Measurements from ENCODE around the gene DPP4. TPM values are rescaled to one million over a fixed set of nuclear protein-coding genes. Genes with fewer than 3 reads are reported as not detected.

Gene DPP4
- 1.1 to 4.1 TPM (median 1.3 TPM) in 3 replicates for polyA plus RNA-seq
- 3.2 TPM for polyA plus RNA-seq (2011; ENCODE audit: low read depth)
- polyA plus RNA-seq (2011; cell fraction: cytosol; rRNA removed) = 0.83 and 1.2 TPM in 2 replicates
- polyA plus RNA-seq (2011; cell fraction: nucleus; rRNA removed) = 5.2 and 6.8 TPM in 2 replicates
- 0.78 and 1.1 TPM in 2 replicates for polyA plus RNA-seq (2012; ENCODE audit: low replicate concordance)
- polyA minus RNA-seq = 0.62 to 5.3 TPM (median 3.3 TPM) in 3 replicates
- polyA minus RNA-seq (2011; cell fraction: cytosol; rRNA and poly(A)+ RNA removed) = 0.96 TPM
- polyA minus RNA-seq (2011; cell fraction: nucleus; rRNA and poly(A)+ RNA removed) = 7.1 and 13.3 TPM in 2 replicates

- dilution Hi-C loops (cut with MboI; ENCODE audit: extremely low pct_ligation_motif_present, low sequenced_read_pairs) = no loop called here
- Histone ChIP-seq H3K79me2 (ENCODE audit: control insufficient read depth, insufficient read depth, low read length) (no peaks in the 10 kb centered on the region), H3K9ac (ENCODE audit: control insufficient read depth, extremely low read depth, insufficient read depth, low read length) (peak within 1 kb of the TSS; percentile 61), H3K4me1 (ENCODE audit: control insufficient read depth, extremely low read depth, insufficient read depth, low read length) (peaks cover 12% of the 10 kb centered on the region), H4K20me1 (ENCODE audit: control insufficient read depth, extremely low read depth, insufficient read depth, low read length) (no peaks in the 10 kb centered on the region), H2AFZ (ENCODE audit: control insufficient read depth, low read length) (peak within 1 kb of the TSS; percentile 84), H3K9me3 (ENCODE audit: control insufficient read depth, low read depth, low read length) (peaks cover 5% of the 10 kb centered on the region), H3K36me3 (ENCODE audit: control insufficient read depth in 2 of 2, extremely low read depth in 1 of 2, insufficient read depth in 2 of 2, low read length in 2 of 2) (no peaks in the 10 kb centered on the region), H3K4me3 (ENCODE audit: control insufficient read depth in 2 of 3, extremely low read depth in 1 of 3, insufficient read depth in 2 of 3, low read depth in 1 of 3, low read length in 3 of 3) (peak within 1 kb of the TSS; percentile 33 to 65 (median 64)), H3K27me3 (ENCODE audit: control insufficient read depth, extremely low read depth, insufficient read depth, low read length) (no peaks in the 10 kb centered on the region), H3K9me1 (ENCODE audit: control insufficient read depth, extremely low read depth, insufficient read depth, low read length) (no peaks in the 10 kb centered on the region), H3K4me2 (ENCODE audit: control insufficient read depth, extremely low read depth, insufficient read depth, low read depth, low read length) (peak within 1 kb of the TSS; percentile 87), H3K27ac (ENCODE audit: control insufficient read depth, insufficient read depth, low read length) (no peak within 1 kb of the TSS)
- FAIRE-seq (no peak), DNase-seq (ENCODE audit: low read depth, low spot score) (no peak)
- TF ChIP-seq EZH2 (IDR thresholded peaks at IDR 0.05; ENCODE audit: low read length) = no peak
- no peak for TF ChIP-seq CTCF (optimal IDR thresholded peaks at IDR 0.05 in 1 of 3, IDR thresholded peaks at IDR 0.05 in 1 of 3, conservative IDR thresholded peaks at IDR 0.05 in 1 of 3; ENCODE audit: extremely low read depth in 1 of 3, insufficient read depth in 2 of 3, low read length in 3 of 3)
These were observed at the start of gene DPP4 for GRCh38 chr2:162073888-162074631. Gene DPP4, minus strand, starts transcription at chr2:162074215. Its CDS starts 234 bp downstream, at chr2:162073981.

- Histone ChIP-seq H3K36me3 (ENCODE audit: control insufficient read depth in 2 of 2, extremely low read depth in 1 of 2, insufficient read depth in 2 of 2, low read length in 2 of 2) (no peaks in the 10 kb centered on the region), H3K27me3 (ENCODE audit: control insufficient read depth, extremely low read depth, insufficient read depth, low read length) (no peaks in the 10 kb centered on the region), H3K9ac (ENCODE audit: control insufficient read depth, extremely low read depth, insufficient read depth, low read length) (peak overlapping the region; percentile 43), H4K20me1 (ENCODE audit: control insufficient read depth, extremely low read depth, insufficient read depth, low read length) (no peaks in the 10 kb centered on the region), H3K9me1 (ENCODE audit: control insufficient read depth, extremely low read depth, insufficient read depth, low read length) (no peaks in the 10 kb centered on the region), H3K4me1 (ENCODE audit: control insufficient read depth, extremely low read depth, insufficient read depth, low read length) (peaks cover 27% of the 10 kb centered on the region), H3K4me2 (ENCODE audit: control insufficient read depth, extremely low read depth, insufficient read depth, low read depth, low read length) (peak overlapping the region; percentile 59), H3K27ac (ENCODE audit: control insufficient read depth, insufficient read depth, low read length) (peak overlapping the region; percentile 65), H3K79me2 (ENCODE audit: control insufficient read depth, insufficient read depth, low read length) (no peaks in the 10 kb centered on the region), H3K9me3 (ENCODE audit: control insufficient read depth, low read depth, low read length) (no peaks in the 10 kb centered on the region), H2AFZ (ENCODE audit: control insufficient read depth, low read length) (peak overlapping the region; percentile 70), H3K4me3 (ENCODE audit: control insufficient read depth in 2 of 3, extremely low read depth in 1 of 3, insufficient read depth in 2 of 3, low read depth in 1 of 3, low read length in 3 of 3) (peak overlapping the region in 2 of 3 experiments; percentile 5 to 13)
- TF ChIP-seq EZH2 (IDR thresholded peaks at IDR 0.05; ENCODE audit: low read length) (no peak), CTCF (optimal IDR thresholded peaks at IDR 0.05 in 1 of 3, IDR thresholded peaks at IDR 0.05 in 1 of 3, conservative IDR thresholded peaks at IDR 0.05 in 1 of 3; ENCODE audit: extremely low read depth in 1 of 3, insufficient read depth in 2 of 3, low read length in 3 of 3) (no peak)
- DNase-seq (ENCODE audit: low read depth, low spot score) (no peak), FAIRE-seq (peak; percentile 81)
- dilution Hi-C loops (cut with MboI; ENCODE audit: extremely low pct_ligation_motif_present, low sequenced_read_pairs) = no loop called here
These were observed 44.4 kb upstream of the DPP4 start for GRCh38 chr2:162118166-162119031.

All from keratinocyte (primary cell).